GM12878 (cell line): ENCODE results near the gene LSAMP. TPM values are rescaled to one million over a fixed set of nuclear protein-coding genes. Genes with fewer than 3 reads are reported as not detected.
A peak's percentile ranks its signal among the peaks of the same experiment; 100 is the strongest.

Experiments
- ATAC-seq: fragments of 200-7000 bp; cut with Tn5 transposase; 3 replicates; pipeline ENCODE4 v1.9.1; 2020; ENCODE audit warnings: mild to moderate bottlenecking, moderate library complexity
- BruUV-seq: library from RNA; stranded (reverse); fragments of 400-500 nt; replicated peaks from 2 replicates; lab custom pipeline; 2021; lab: Mats Ljungman, UMichigan
- CTCF ChIA-PET: fragments of 300-600 bp; sonication (Branson Sonifier 250); formaldehyde crosslinking; extraction: SDS; loops from one replicate; lab custom pipeline; 2021; ENCODE audit warnings: inconsistent platforms; lab: Yijun Ruan, JAX
- POLR2A ChIA-PET: fragments of 350-600 bp; formaldehyde crosslinking; extraction: SDS; loops from one replicate; lab custom pipeline; 2021; ENCODE audit warnings: inconsistent platforms; lab: Charles Lee
- RAD21 ChIA-PET: fragments of 300-600 bp; sonication (Branson Sonifier 250); formaldehyde crosslinking; loops from one replicate; lab custom pipeline; 2023; ENCODE audit warnings: antibody characterized with exemption; ENCODE audit not compliant: unreplicated experiment; lab: Charles Lee
- SMC1A ChIA-PET: fragments of 300-600 bp; sonication (Branson Sonifier 250); formaldehyde crosslinking; loops from one replicate; lab custom pipeline; 2023; ENCODE audit not compliant: unreplicated experiment, uncharacterized antibody; lab: Charles Lee
- DNase-seq: peaks from one replicate; pipeline ENCODE4 v3.0.0-alpha.2; 2011; ENCODE audit warnings: low read depth, low spot score
- FAIRE-seq: peaks from 3 replicates; lab custom pipeline; 2011; peaks lifted over from hg19 to GRCh38; lab: Jason Lieb, UNC
- H2AFZ ChIP-seq: 2 replicates; pipeline ENCODE4 v1.6.0; 2011; ENCODE audit warnings: low read depth, low read length, control low read depth; ENCODE audit not compliant: control insufficient read depth
- H3K27ac ChIP-seq: 2 replicates; pipeline ENCODE4 v1.5.1; 2011; ENCODE audit warnings: control low read depth; ENCODE audit not compliant: control insufficient read depth, insufficient read depth
- H3K27me3 ChIP-seq, 2 experiments: replicated peaks in 1 of 2; 2 replicates each; pipeline versions ENCODE4 v1.6.0 to v1.6.1; 2011; ENCODE audit warnings: low read length in 1 of 2; ENCODE audit not compliant: control insufficient read depth in 2 of 2, insufficient read depth in 2 of 2
- H3K36me3 ChIP-seq, 2 experiments: 2 replicates each; pipeline ENCODE4 v1.5.1; 2011; ENCODE audit warnings: low read length in 1 of 2; ENCODE audit not compliant: control insufficient read depth in 2 of 2, insufficient read depth in 2 of 2
- H3K4me1 ChIP-seq: 2 replicates; pipeline ENCODE4 v1.6.1; 2011; ENCODE audit warnings: mild to moderate bottlenecking, low read length, moderate library complexity, mixed read lengths; ENCODE audit not compliant: control insufficient read depth, insufficient read depth
- H3K4me2 ChIP-seq: 2 replicates; pipeline ENCODE4 v1.6.0; 2011; ENCODE audit warnings: control low read depth; ENCODE audit not compliant: control insufficient read depth, insufficient read depth
- H3K4me3 ChIP-seq: fragments of 200-600 bp; sonication (generic); 2 replicates; pipeline ENCODE4 v1.5.1; 2016
- H3K79me2 ChIP-seq: 2 replicates; pipeline ENCODE4 v1.6.0; 2011; ENCODE audit warnings: low read length; ENCODE audit not compliant: control insufficient read depth, insufficient read depth
- H3K9ac ChIP-seq: 2 replicates; pipeline ENCODE4 v1.8.0; 2011; ENCODE audit warnings: low read length, control low read depth, mixed read lengths; ENCODE audit not compliant: control insufficient read depth, insufficient read depth
- H3K9me3 ChIP-seq: replicated peaks from 3 replicates; pipeline ENCODE4 v1.5.1; 2011; ENCODE audit warnings: mild to moderate bottlenecking, low read length; ENCODE audit not compliant: control insufficient read depth, insufficient read depth
- H4K20me1 ChIP-seq: 2 replicates; pipeline ENCODE4 v1.6.0; 2011; ENCODE audit not compliant: control insufficient read depth, insufficient read depth
- ETV6 ChIP-seq, 2 experiments: fragments of 450-650 bp in 1 of 2; IDR thresholded peaks in 1 of 2; conservative IDR thresholded peaks in 1 of 2; 2 replicates each; pipeline ENCODE4 v1.6.1; 2014; ENCODE audit warnings: antibody characterized with exemption in 1 of 2, borderline replicate concordance in 1 of 2, low read depth in 1 of 2, mild to moderate bottlenecking in 1 of 2, moderate library complexity in 1 of 2
- HDGF ChIP-seq: fragments of 450-650 bp; IDR thresholded peaks from 2 replicates; pipeline ENCODE4 v1.6.1; 2016; ENCODE audit warnings: antibody characterized with exemption
- NRF1 ChIP-seq: conservative IDR thresholded peaks from 2 replicates; pipeline ENCODE4 v1.6.1; 2011; ENCODE audit warnings: mild to moderate bottlenecking, low read depth, low read length, improper control_type of control experiment
- RAD51 ChIP-seq: fragments of 450-650 bp; IDR thresholded peaks from 2 replicates; pipeline ENCODE4 v1.6.1; 2016; ENCODE audit warnings: moderate library complexity, mild to moderate bottlenecking, inconsistent platforms
- RCOR1 ChIP-seq: conservative IDR thresholded peaks from 2 replicates; pipeline ENCODE4 v1.6.1; 2012; ENCODE audit warnings: low read depth, low read length, improper control_type of control experiment
- SRF ChIP-seq, 2 experiments: IDR thresholded peaks; 2 replicates each; pipeline ENCODE4 v1.6.1; 2011; ENCODE audit warnings: low read depth in 2 of 2, low read length in 2 of 2, mild to moderate bottlenecking in 1 of 2, moderate library complexity in 1 of 2
- WGBS: methylation state at CpG from one replicate; pipeline ENCODE4 v1.1.6; 2016; ENCODE audit warnings: low lambda C conversion rate; ENCODE audit not compliant: insufficient replicate concordance, insufficient coverage; ENCODE audit errors: missing lambda C conversion rate; 5-methylcytosine and 5-hydroxymethylcytosine counted together
- in situ Hi-C: fragments of 300-500 bp; cut with MboI; formaldehyde crosslinking; loops from 9 replicates; pipeline ENCODE4 v1.14.3; 2018; ENCODE audit warnings: mixed read lengths
- intact Hi-C: fragments of 100-400 bp; cut with micrococcal nuclease; formaldehyde crosslinking; loops from one replicate; pipeline ENCODE4 v1.14.2; 2022; ENCODE audit not compliant: unreplicated experiment
- polyA plus RNA-seq, 11 experiments: library from polyadenylated mRNA; depleted of rRNA in 4 of 11; unstranded in 6 of 11; stranded (reverse) in 5 of 11; fragments of >200 nt; fragmentation: Nextera tagmentation in 4 of 11; fragmentation: Illumina TruSeq in 1 of 11; extraction: Ambion mirVana in 4 of 11; extraction: Trizol in 1 of 11; gene quantifications; 1 replicate in 1 of 11; 2 replicates in 10 of 11; pipeline versions ENCODE4 v1.2.1 to v1.2.3, GENCODE V29; 2011 to 2016; ENCODE audit warnings: inconsistent platforms in 2 of 11, missing spikeins in 2 of 11, low read depth in 1 of 11
- total RNA-seq, 4 experiments: library from RNA; depleted of rRNA in 3 of 4; stranded (reverse); fragments of >200 nt in 3 of 4; fragmentation: Illumina TruSeq in 1 of 4; extraction: Trizol in 1 of 4; gene quantifications; 2 replicates each; pipeline versions ENCODE4 v1.2.1 to v1.2.3, GENCODE V29; 2013 to 2021
- TF ChIP-seq, protein P1 (sequence below): fragments of 450-650 bp; IDR thresholded peaks from 2 replicates; pipeline ENCODE4 v1.6.1; 2017; ENCODE audit warnings: mild to moderate bottlenecking, low read depth, inconsistent platforms; ENCODE audit not compliant: poor library complexity, severe bottlenecking
- TF ChIP-seq, protein P2 (sequence below), 3 experiments: IDR thresholded peaks in 2 of 3; conservative IDR thresholded peaks in 1 of 3; 2 replicates each; pipeline ENCODE4 v1.5.1; 2011; ENCODE audit warnings: low read depth in 3 of 3, low read length in 3 of 3, mild to moderate bottlenecking in 3 of 3, control low read depth in 2 of 3, moderate library complexity in 2 of 3, inconsistent platforms in 1 of 3, mixed read lengths in 1 of 3; ENCODE audit not compliant: control insufficient read depth in 2 of 3, insufficient read depth in 1 of 3; ENCODE audit errors: extremely low read depth in 1 of 3

LSAMP gene
- total and polyA plus RNA-seq, 10 of the 15 experiments (the other 5 are each of a cell fraction or from before 2014, with no cell fraction given): 2.0 to 12.7 (median 6.5) TPM

DNA sequence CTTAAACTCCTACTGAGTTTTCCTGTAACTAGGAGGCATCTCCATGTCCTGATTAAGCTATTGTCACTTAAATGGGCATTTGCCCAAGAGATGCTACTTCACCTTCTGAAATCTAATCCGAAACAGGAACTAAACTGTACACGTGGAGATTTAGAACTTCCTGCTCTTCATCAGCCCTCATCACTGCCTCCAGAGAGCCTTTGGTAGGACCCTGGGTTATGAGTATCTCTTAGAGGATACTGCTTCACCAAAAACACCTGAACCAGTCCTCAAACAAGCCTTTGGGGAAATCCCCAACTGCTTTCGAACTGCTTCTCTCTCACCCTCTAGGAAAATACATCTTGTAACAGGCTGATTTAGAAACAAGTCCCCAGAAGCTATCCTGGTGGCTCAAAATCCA, 501.7 kb downstream of the LSAMP start:
- in situ Hi-C loops (no loop called here), intact Hi-C loops (no loop called here)
- 0 out of 2 replicates have a peak overlapping the region, but pooled peaks have one; percentile 4 for H3K4me2 ChIP-seq
- no peaks in the 10 kb centered on the region; the same call in 1 of the 2 replicates for H3K4me1 ChIP-seq
- TF ChIP-seq ETV6 (conservative IDR thresholded peaks at IDR 0.05 in 1 of 2, IDR thresholded peaks at IDR 0.05 in 1 of 2; ENCODE audit: borderline replicate concordance in 1 of 2, low read depth in 1 of 2) (0 out of 4 replicates have a peak, but pooled peaks of 1 of the 2 experiments have one; percentile 25), HDGF (no peak), RCOR1 (no peak), RAD51 (no peak), NRF1 (no peak)
- TF ChIP-seq, all 136 proteins: peak for 1
- SMC1A ChIA-PET: interaction anchor here (1.0 to 5.4 kb wide), 5 partner anchors 9 to 37 kb away, joined by 3 to 36 read pairs (median 8); no protein-coding TSS in a partner anchor
- peak; percentile 23 for FAIRE-seq
- no peaks in the 10 kb centered on the region for H4K20me1 ChIP-seq
- no peak overlapping the region for H2AFZ ChIP-seq
- POLR2A ChIA-PET: interaction anchor here (0.7 to 1.0 kb wide), 2 partner anchors 13 to 234 kb away, joined by 3 read pairs; no protein-coding TSS in a partner anchor
- no peaks in the 10 kb centered on the region for H3K36me3 ChIP-seq
- RAD21 ChIA-PET: interaction anchor here (0.6 to 1.7 kb wide), 4 partner anchors 11 to 101 kb away, joined by 3 to 5 read pairs (median 4); no protein-coding TSS in a partner anchor
- H3K9ac ChIP-seq: no peak overlapping the region
- CTCF ChIA-PET: interaction anchor here (1.0 to 2.5 kb wide), 7 partner anchors 9 to 108 kb away, joined by 3 to 10 read pairs (median 3); no protein-coding TSS in a partner anchor
- WGBS: 2% methylated on average over 3 of the region's 3 CpGs
- no peak for DNase-seq
- no peaks in the 10 kb centered on the region for H3K27me3 ChIP-seq
- H3K27ac ChIP-seq: no peak overlapping the region
- H3K9me3 ChIP-seq: no peaks in the 10 kb centered on the region
- no peaks in the 10 kb centered on the region for H3K79me2 ChIP-seq
- no peak overlapping the region for H3K4me3 ChIP-seq
- BruUV-seq: no TSS peak
- peak; percentile 73 for ATAC-seq

DNA sequence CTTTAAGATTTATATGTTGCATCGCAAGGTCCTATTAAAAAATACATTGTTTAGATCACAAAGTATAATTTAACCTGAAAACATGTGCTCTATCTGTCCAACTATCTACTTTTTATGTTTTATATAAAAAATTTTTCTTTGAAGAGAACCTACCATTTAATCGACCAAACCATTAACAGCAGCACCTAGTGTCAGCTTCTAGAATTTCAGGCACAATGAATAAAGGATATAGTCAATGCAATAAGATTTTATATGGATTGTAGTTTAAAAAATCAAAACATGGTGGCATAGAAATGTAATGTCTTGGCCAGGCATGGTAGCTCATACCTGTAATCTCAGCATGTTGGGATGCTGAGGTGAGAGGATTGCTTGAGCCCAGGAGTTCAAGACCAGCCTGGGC, 508.2 kb downstream of the LSAMP start:
- in situ Hi-C loops: no loop called here
- SMC1A ChIA-PET: interaction anchor here (1.6 kb wide), 1 partner anchor 80 kb away, joined by 3 read pairs; no protein-coding TSS in a partner anchor
- 8% methylated on average over 2 of the region's 2 CpGs for WGBS
- DNase-seq (no peak), ATAC-seq (peak; percentile 52; the same call in 2 of the 3 replicates), FAIRE-seq (no peak)
- Histone ChIP-seq H3K9me3 (no peaks in the 10 kb centered on the region), H3K27ac (no peak overlapping the region), H3K27me3 (no peaks in the 10 kb centered on the region), H3K9ac (no peak overlapping the region), H3K4me3 (no peak overlapping the region), H3K4me2 (no peak overlapping the region), H4K20me1 (no peaks in the 10 kb centered on the region), H2AFZ (no peak overlapping the region), H3K4me1 (peaks cover 4% of the 10 kb centered on the region; the same call in 1 of the 2 replicates), H3K79me2 (no peaks in the 10 kb centered on the region), H3K36me3 (no peaks in the 10 kb centered on the region)
- CTCF ChIA-PET: interaction anchor here (0.5 to 1.5 kb wide), 9 partner anchors 8 to 1542 kb away, joined by 3 to 4 read pairs (median 3); no protein-coding TSS in a partner anchor
- BruUV-seq: no TSS peak
- RAD21 ChIA-PET: no interaction called here
- POLR2A ChIA-PET: interaction anchor here (0.7 kb wide), 1 partner anchor 25 kb away, joined by 4 read pairs; no protein-coding TSS in a partner anchor
- intact Hi-C loops: no loop called here
- TF ChIP-seq, protein P1, sequence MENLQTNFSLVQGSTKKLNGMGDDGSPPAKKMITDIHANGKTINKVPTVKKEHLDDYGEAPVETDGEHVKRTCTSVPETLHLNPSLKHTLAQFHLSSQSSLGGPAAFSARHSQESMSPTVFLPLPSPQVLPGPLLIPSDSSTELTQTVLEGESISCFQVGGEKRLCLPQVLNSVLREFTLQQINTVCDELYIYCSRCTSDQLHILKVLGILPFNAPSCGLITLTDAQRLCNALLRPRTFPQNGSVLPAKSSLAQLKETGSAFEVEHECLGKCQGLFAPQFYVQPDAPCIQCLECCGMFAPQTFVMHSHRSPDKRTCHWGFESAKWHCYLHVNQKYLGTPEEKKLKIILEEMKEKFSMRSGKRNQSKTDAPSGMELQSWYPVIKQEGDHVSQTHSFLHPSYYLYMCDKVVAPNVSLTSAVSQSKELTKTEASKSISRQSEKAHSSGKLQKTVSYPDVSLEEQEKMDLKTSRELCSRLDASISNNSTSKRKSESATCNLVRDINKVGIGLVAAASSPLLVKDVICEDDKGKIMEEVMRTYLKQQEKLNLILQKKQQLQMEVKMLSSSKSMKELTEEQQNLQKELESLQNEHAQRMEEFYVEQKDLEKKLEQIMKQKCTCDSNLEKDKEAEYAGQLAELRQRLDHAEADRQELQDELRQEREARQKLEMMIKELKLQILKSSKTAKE: no peak
- no peak for TF ChIP-seq SRF (IDR thresholded peaks at IDR 0.05; ENCODE audit: low read depth in 2 of 2, low read length in 2 of 2)
- TF ChIP-seq, protein P2, sequence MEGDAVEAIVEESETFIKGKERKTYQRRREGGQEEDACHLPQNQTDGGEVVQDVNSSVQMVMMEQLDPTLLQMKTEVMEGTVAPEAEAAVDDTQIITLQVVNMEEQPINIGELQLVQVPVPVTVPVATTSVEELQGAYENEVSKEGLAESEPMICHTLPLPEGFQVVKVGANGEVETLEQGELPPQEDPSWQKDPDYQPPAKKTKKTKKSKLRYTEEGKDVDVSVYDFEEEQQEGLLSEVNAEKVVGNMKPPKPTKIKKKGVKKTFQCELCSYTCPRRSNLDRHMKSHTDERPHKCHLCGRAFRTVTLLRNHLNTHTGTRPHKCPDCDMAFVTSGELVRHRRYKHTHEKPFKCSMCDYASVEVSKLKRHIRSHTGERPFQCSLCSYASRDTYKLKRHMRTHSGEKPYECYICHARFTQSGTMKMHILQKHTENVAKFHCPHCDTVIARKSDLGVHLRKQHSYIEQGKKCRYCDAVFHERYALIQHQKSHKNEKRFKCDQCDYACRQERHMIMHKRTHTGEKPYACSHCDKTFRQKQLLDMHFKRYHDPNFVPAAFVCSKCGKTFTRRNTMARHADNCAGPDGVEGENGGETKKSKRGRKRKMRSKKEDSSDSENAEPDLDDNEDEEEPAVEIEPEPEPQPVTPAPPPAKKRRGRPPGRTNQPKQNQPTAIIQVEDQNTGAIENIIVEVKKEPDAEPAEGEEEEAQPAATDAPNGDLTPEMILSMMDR (IDR thresholded peaks at IDR 0.05 in 2 of 3, conservative IDR thresholded peaks at IDR 0.05 in 1 of 3; ENCODE audit: control insufficient read depth in 2 of 3, extremely low read depth in 1 of 3, insufficient read depth in 1 of 3, low read depth in 3 of 3, low read length in 3 of 3): peak; percentile 17 to 36 (median 35); a peak in 4 of 6 replicates
